Sigmoid colon (tissue), 7 donors: Measurements from ENCODE around the gene DLGAP4. TPM values are rescaled to one million over a fixed set of nuclear protein-coding genes. Genes with fewer than 3 reads are reported as not detected.

Experiments used
- DNase-seq: peaks from one replicate; pipeline ENCODE4 v3.0.0-alpha.2; 2019
- H3K27ac ChIP-seq, 4 donors: fragments of 200-600 bp; sonication (generic); one replicate each; pipeline ENCODE4 v1.5.1; 2016 to 2019; ENCODE audit warnings: mild to moderate bottlenecking in 1 of 4
- H3K27me3 ChIP-seq, 3 donors: fragments of 200-600 bp; sonication (generic); one replicate each; pipeline ENCODE4 v1.5.1; 2019; ENCODE audit warnings: mild to moderate bottlenecking in 1 of 3
- H3K36me3 ChIP-seq, 4 donors: fragments of 200-600 bp; sonication (generic); one replicate each; pipeline ENCODE4 v1.5.1; 2016 to 2019
- H3K4me1 ChIP-seq, 4 donors: fragments of 200-600 bp; sonication (generic); one replicate each; pipeline ENCODE4 v1.5.1; 2017 to 2019
- H3K4me3 ChIP-seq, 4 donors: fragments of 200-600 bp; sonication (generic); one replicate each; pipeline ENCODE4 v1.5.1; 2017 to 2019; ENCODE audit warnings: mild to moderate bottlenecking in 2 of 4, moderate library complexity in 1 of 4
- H3K9me3 ChIP-seq, 4 donors: fragments of 200-600 bp in 3 of 4; sonication (generic) in 3 of 4; one replicate each; pipeline versions ENCODE4 v1.5.1 to v1.6.1; 2013 to 2019
- EP300 ChIP-seq, 4 donors: sonication (generic); formaldehyde crosslinking; IDR thresholded peaks; one replicate each; pipeline ENCODE4 v1.6.1; 2017; ENCODE audit warnings: antibody characterized with exemption in 4 of 4
- POLR2A ChIP-seq, 2 donors: fragments of 450-650 bp; IDR thresholded peaks; one replicate each; pipeline ENCODE4 v1.6.1; 2016; ENCODE audit warnings: antibody characterized with exemption in 2 of 2, mild to moderate bottlenecking in 2 of 2, moderate library complexity in 2 of 2
- POLR2AphosphoS5 ChIP-seq, 4 donors: sonication (generic); formaldehyde crosslinking; IDR thresholded peaks; one replicate each; pipeline ENCODE4 v1.6.1; 2017; ENCODE audit warnings: antibody characterized with exemption in 4 of 4
- WGBS, 2 donors: extraction: QIAGEN DNeasy Blood & Tissue Kit; methylation state at CpG; one replicate each; pipeline ENCODE4 v1.1.7; 2013; 5-methylcytosine and 5-hydroxymethylcytosine counted together
- intact Hi-C: fragments of 100-400 bp; cut with DNase I; formaldehyde crosslinking; loops from one replicate; pipeline ENCODE4 v1.15.1; 2023
- polyA plus RNA-seq, 3 donors: library from polyadenylated mRNA; stranded (reverse); fragments of 200-250 nt; gene quantifications; one replicate each; pipeline ENCODE4 v1.2.3, GENCODE V29; 2013
- total RNA-seq, 4 donors: library from RNA; depleted of rRNA; stranded (reverse); fragments of >200 nt; gene quantifications; one replicate each; pipeline ENCODE4 v1.1.0, GENCODE V29; 2016
- TF ChIP-seq, protein P1 (sequence below), 4 experiments: fragments of 450-650 bp in 3 of 4; fragments of 200-600 bp in 1 of 4; IDR thresholded peaks; one replicate each; pipeline ENCODE4 v1.5.1; 2016 to 2019; ENCODE audit warnings: antibody characterized with exemption in 4 of 4, mild to moderate bottlenecking in 3 of 4, moderate library complexity in 2 of 4
- donor health status: healthy with polysubstance abuse.
- donor health status: Bipolar disorder and iron deficiency.
- donor health status: healthy.

Gene DLGAP4
- total and polyA plus RNA-seq, 7 donors: 21.0 to 60.7 (median 36.9) TPM

DNA sequence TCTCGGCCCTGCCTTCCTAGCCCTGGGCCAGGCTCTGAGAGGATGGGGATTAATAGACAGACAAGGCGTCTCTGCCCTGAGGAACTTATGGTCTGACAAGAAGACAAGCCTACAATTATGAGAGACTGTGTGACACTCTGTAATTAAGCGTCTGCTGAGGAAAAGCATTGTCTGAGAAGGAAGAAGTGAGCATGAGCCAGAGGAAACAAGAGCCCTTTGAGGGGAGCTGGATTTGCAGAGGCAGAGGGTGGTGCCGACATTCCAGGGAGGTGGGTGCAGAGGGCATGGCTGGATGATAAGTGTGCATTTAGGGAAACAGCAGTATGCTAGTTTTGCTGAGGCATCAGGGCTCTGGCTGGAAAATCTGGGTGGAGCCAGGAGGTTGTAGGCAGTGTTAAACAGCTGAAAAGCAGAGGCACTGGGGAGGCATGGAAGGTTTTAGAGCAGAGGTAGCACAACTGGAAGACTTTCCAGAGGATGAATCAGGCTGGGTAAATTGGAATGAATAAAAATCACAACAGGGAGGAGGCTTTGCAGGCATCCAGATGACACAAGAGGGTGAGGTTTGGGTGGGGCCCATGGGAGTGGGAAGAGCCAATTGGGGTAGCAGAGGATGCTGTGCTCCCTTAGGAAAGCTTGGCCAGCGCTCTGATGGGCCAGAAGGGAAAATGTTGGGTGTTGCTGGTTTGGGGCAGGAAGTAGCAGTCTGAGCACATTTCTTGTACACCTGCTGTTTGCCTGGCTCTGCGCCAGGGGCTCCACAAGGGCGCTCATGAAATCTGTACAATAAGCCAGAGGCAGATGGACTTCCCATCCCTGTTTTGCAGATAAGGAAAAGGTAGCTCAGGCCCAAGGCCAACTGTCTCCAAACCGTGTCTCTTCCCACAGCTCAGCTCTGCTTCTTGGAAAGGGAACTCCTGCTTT lies 161.2 kb downstream of the DLGAP4 start:
- peaks cover 0 to 98% (median 96%) of the 10 kb centered on the region in 4 donors for H3K4me1 ChIP-seq
- H3K4me3 ChIP-seq: no peak overlapping the region
- TF ChIP-seq, protein P1, sequence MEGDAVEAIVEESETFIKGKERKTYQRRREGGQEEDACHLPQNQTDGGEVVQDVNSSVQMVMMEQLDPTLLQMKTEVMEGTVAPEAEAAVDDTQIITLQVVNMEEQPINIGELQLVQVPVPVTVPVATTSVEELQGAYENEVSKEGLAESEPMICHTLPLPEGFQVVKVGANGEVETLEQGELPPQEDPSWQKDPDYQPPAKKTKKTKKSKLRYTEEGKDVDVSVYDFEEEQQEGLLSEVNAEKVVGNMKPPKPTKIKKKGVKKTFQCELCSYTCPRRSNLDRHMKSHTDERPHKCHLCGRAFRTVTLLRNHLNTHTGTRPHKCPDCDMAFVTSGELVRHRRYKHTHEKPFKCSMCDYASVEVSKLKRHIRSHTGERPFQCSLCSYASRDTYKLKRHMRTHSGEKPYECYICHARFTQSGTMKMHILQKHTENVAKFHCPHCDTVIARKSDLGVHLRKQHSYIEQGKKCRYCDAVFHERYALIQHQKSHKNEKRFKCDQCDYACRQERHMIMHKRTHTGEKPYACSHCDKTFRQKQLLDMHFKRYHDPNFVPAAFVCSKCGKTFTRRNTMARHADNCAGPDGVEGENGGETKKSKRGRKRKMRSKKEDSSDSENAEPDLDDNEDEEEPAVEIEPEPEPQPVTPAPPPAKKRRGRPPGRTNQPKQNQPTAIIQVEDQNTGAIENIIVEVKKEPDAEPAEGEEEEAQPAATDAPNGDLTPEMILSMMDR (IDR thresholded peaks at IDR 0.05): peak in 1 of 4 experiments; percentile 1
- TF ChIP-seq POLR2AphosphoS5 (IDR thresholded peaks at IDR 0.05) (peak in 1 of 4 donors; percentile 8), POLR2A (IDR thresholded peaks at IDR 0.05) (no peak), EP300 (IDR thresholded peaks at IDR 0.05) (no peak)
- peak overlapping the region; percentile 93 to 99 (median 98) for H3K27ac ChIP-seq
- WGBS, 2 donors: 14 to 29% methylated on average over 8 of the region's 8 CpGs
- H3K27me3 ChIP-seq: no peaks in the 10 kb centered on the region
- peak; percentile 77 for DNase-seq
- H3K36me3 ChIP-seq: no peaks in the 10 kb centered on the region
- no peaks in the 10 kb centered on the region for H3K9me3 ChIP-seq
- intact Hi-C loops: loop anchor here (10.0 kb wide), 2 partner anchors 277 to 397 kb away; partner anchors contain the start of gene NDRG3

DNA sequence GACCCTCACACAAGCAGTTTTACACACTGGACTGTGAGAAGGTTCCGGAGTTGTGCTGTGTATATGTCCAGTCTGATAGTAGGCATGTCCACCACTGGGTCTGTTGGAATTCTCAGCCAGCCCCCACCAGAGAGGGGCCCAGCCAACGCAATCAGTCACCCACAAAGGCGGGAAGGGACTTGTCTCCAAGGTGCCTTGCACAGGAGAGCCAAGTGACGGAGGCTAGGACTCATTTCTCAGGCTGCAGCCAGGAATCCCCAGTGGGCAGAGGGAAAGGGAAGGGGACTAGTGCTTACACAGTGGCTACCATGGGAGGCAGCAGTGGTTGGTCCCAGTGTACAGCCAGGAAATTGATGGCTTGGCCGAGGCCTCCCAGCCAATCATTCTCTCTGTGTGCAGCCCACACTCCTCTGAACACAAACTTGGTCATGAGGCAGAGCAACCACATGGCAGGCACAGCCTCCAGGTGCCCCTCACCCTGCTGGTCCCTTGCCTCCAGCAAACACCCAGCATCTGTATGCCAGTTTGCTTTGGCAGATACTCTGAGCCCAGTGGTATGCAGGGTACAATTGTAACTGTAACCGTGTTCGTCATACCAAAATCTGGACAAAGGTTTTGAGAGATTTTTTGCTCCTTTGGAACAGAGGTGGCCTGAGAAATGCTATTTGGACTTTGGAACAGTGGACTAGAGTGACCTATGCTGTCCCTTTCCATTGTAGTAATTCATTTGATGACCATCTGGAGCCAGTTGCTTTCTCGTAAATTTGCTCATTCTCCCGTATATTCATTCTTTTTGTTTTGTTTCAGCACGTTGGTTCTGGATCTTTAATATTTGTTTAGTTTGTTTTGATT lies 162.2 kb downstream of the DLGAP4 start:
- WGBS, 2 donors: 52 to 73% methylated on average over 10 of the region's 10 CpGs
- intact Hi-C loops: loop anchor here (10.0 kb wide), 2 partner anchors 276 to 396 kb away; partner anchors contain the start of gene NDRG3

DNA sequence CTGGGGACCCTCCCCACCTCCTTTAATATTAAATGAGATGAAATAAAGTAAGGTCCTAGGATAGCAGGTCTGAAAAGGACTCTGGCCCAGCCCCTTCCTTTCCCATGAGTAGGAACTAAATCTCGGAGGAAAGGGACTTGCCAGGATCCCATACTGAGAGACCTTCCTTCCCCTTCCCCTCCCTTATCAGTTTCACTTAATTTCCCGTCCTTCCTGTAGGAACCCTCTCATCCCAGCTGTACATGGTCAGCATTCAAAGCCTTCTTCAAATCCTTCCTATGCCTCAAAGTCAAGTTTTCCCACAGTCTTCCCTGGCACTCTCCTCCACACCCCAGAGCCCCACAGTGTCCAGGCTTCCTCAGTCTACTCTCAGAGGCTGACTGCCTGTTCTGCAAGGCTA lies 163.8 kb downstream of the DLGAP4 start:
- peaks cover 0 to 3% (median 0%) of the 10 kb centered on the region in 4 donors for H3K36me3 ChIP-seq
- intact Hi-C loops: loop anchor here (10.0 kb wide), 2 partner anchors 275 to 395 kb away; partner anchors contain the start of gene NDRG3
- TF ChIP-seq EP300 (IDR thresholded peaks at IDR 0.05): no peak
- TF ChIP-seq POLR2A (IDR thresholded peaks at IDR 0.05): no peak
- TF ChIP-seq POLR2AphosphoS5 (IDR thresholded peaks at IDR 0.05): no peak
- no peak for DNase-seq
- H3K9me3 ChIP-seq: no peaks in the 10 kb centered on the region
- peak overlapping the region; percentile 48 to 99 (median 96) for H3K27ac ChIP-seq
- H3K27me3 ChIP-seq: no peaks in the 10 kb centered on the region
- WGBS, 2 donors: 21 to 44% methylated on average over 2 of the region's 2 CpGs
- peaks cover 0 to 99% (median 98%) of the 10 kb centered on the region in 4 donors for H3K4me1 ChIP-seq
- H3K4me3 ChIP-seq: no peak overlapping the region

More for the DNA sequence above, 162.2 kb downstream of the DLGAP4 start:
- H3K4me3 ChIP-seq: no peak overlapping the region
- no peak for DNase-seq
- H3K27ac ChIP-seq: peak overlapping the region; percentile 93 to 99 (median 98)
- H3K4me1 ChIP-seq: peaks cover 0 to 99% (median 98%) of the 10 kb centered on the region in 4 donors
- no peaks in the 10 kb centered on the region for H3K36me3 ChIP-seq
- H3K27me3 ChIP-seq: no peaks in the 10 kb centered on the region
- H3K9me3 ChIP-seq: no peaks in the 10 kb centered on the region
- TF ChIP-seq EP300 (IDR thresholded peaks at IDR 0.05) (no peak), POLR2A (IDR thresholded peaks at IDR 0.05) (no peak), POLR2AphosphoS5 (IDR thresholded peaks at IDR 0.05) (no peak)
- TF ChIP-seq, protein P1 (IDR thresholded peaks at IDR 0.05): no peak

GRCh38 chr20:36471885-36472636 lies 165.9 kb downstream of the DLGAP4 start:
- Histone ChIP-seq H3K4me3 (peak overlapping the region in 3 of 4 donors; percentile 16 to 35 (median 23)), H3K9me3 (no peaks in the 10 kb centered on the region), H3K4me1 (peaks cover 0 to 86% (median 80%) of the 10 kb centered on the region in 4 donors), H3K36me3 (peaks cover 0 to 3% (median 0%) of the 10 kb centered on the region in 4 donors), H3K27me3 (no peaks in the 10 kb centered on the region), H3K27ac (peak overlapping the region; percentile 81 to 99 (median 96))
- intact Hi-C loops: no loop called here
- TF ChIP-seq POLR2AphosphoS5 (IDR thresholded peaks at IDR 0.05) (no peak), POLR2A (IDR thresholded peaks at IDR 0.05) (no peak), EP300 (IDR thresholded peaks at IDR 0.05) (no peak)
- TF ChIP-seq, protein P1 (IDR thresholded peaks at IDR 0.05): no peak
- 82 to 83% methylated on average over 9 of the region's 9 CpGs for WGBS, 2 donors
- no peak for DNase-seq
